GM23338 (cell line): ENCODE results near the gene KRTAP5-6. TPM values are rescaled to one million over a fixed set of nuclear protein-coding genes. Genes with fewer than 3 reads are reported as not detected.
"Not testable (repeated sequence)": the region's sequence is repeated elsewhere in the genome, so short reads cannot be mapped to it uniquely, and the experiment has no call there.

Experiments used
- ATAC-seq: fragments of 200-7000 bp; cut with Tn5 transposase; 3 replicates; pipeline ENCODE4 v1.9.1; 2020
- DNase-seq: peaks from one replicate; pipeline ENCODE4 v3.0.0-alpha.2; 2015; ENCODE audit warnings: low spot score
- H2AFZ ChIP-seq: fragments of 200-600 bp; sonication (generic); 2 replicates; pipeline ENCODE4 v1.8.0; 2016; ENCODE audit warnings: antibody characterized with exemption, mild to moderate bottlenecking, moderate library complexity
- H3F3A ChIP-seq: fragments of 200-600 bp; sonication (generic); replicated peaks from 2 replicates; pipeline ENCODE4 v1.8.0; 2017; ENCODE audit warnings: antibody characterized with exemption, mixed run types, low read depth
- H3K27ac ChIP-seq: fragments of 200-600 bp; sonication (generic); 2 replicates; pipeline ENCODE4 v1.6.1; 2016; ENCODE audit warnings: low read depth
- H3K27me3 ChIP-seq: fragments of 200-600 bp; sonication (generic); 2 replicates; pipeline ENCODE4 v1.8.0; 2016; ENCODE audit warnings: mild to moderate bottlenecking, mixed run types, moderate library complexity; ENCODE audit not compliant: insufficient read depth
- H3K36me3 ChIP-seq: fragments of 200-600 bp; sonication (generic); 2 replicates; pipeline ENCODE4 v1.8.0; 2016; ENCODE audit warnings: mild to moderate bottlenecking; ENCODE audit not compliant: insufficient read depth
- H3K4me1 ChIP-seq: fragments of 200-600 bp; sonication (generic); 2 replicates; pipeline ENCODE4 v1.8.0; 2016; ENCODE audit warnings: mild to moderate bottlenecking, moderate library complexity; ENCODE audit not compliant: insufficient read depth
- H3K4me2 ChIP-seq: fragments of 200-600 bp; sonication (generic); 2 replicates; pipeline ENCODE4 v1.7.1; 2017; ENCODE audit warnings: mixed run types
- H3K4me3 ChIP-seq: fragments of 200-600 bp; sonication (generic); 2 replicates; pipeline ENCODE4 v1.6.1; 2016; ENCODE audit warnings: mixed run types
- H3K79me2 ChIP-seq: fragments of 200-600 bp; sonication (generic); replicated peaks from 2 replicates; pipeline ENCODE4 v1.8.0; 2017; ENCODE audit warnings: mild to moderate bottlenecking; ENCODE audit not compliant: insufficient read depth
- H3K9me2 ChIP-seq: fragments of 200-600 bp; sonication (generic); 2 replicates; pipeline ENCODE4 v1.8.0; 2017; ENCODE audit not compliant: insufficient read depth
- H4K20me1 ChIP-seq: fragments of 200-600 bp; sonication (generic); replicated peaks from 2 replicates; pipeline ENCODE4 v1.8.0; 2017; ENCODE audit warnings: mild to moderate bottlenecking; ENCODE audit not compliant: insufficient read depth
- H3K27ac Mint-ChIP-seq: 2 replicates; pipeline ENCODE4 v1.8.0; 2020; ENCODE audit warnings: inconsistent platforms, mild to moderate bottlenecking, moderate library complexity, mixed read lengths
- H3K27me3 Mint-ChIP-seq: 3 replicates; pipeline ENCODE4 v1.8.0; 2022; ENCODE audit warnings: low read depth, mild to moderate bottlenecking, moderate library complexity, mixed read lengths, inconsistent platforms; ENCODE audit not compliant: insufficient read depth, poor library complexity
- H3K36me3 Mint-ChIP-seq: 3 replicates; pipeline ENCODE4 v1.8.0; 2021; ENCODE audit warnings: low read depth, mild to moderate bottlenecking, inconsistent platforms, moderate library complexity, mixed read lengths
- H3K4me1 Mint-ChIP-seq: 3 replicates; pipeline ENCODE4 v1.8.0; 2020; ENCODE audit warnings: mild to moderate bottlenecking, inconsistent platforms, mixed read lengths
- H3K4me3 Mint-ChIP-seq: 3 replicates; pipeline ENCODE4 v1.8.0; 2021; ENCODE audit warnings: moderate library complexity, mild to moderate bottlenecking, inconsistent platforms, mixed read lengths
- H3K9me3 Mint-ChIP-seq: 3 replicates; pipeline ENCODE4 v1.8.0; 2020; ENCODE audit warnings: moderate library complexity, mild to moderate bottlenecking, inconsistent platforms, mixed read lengths
- EZH2 ChIP-seq: fragments of 200-600 bp; sonication (generic); IDR thresholded peaks from one replicate; pipeline ENCODE4 v1.8.0; 2017; ENCODE audit warnings: antibody characterized with exemption, mild to moderate bottlenecking, low read depth; ENCODE audit not compliant: unreplicated experiment
- POLR2AphosphoS5 ChIP-seq: IDR thresholded peaks from 2 replicates; pipeline ENCODE4 v1.6.1; 2016; ENCODE audit warnings: antibody characterized with exemption, low read depth
- ZNF114 ChIP-seq: fragments of 250-450 bp; sonication (Bioruptor Pico); IDR thresholded peaks from 2 replicates; pipeline ENCODE4 v1.5.0; 2020; ENCODE audit warnings: mild to moderate bottlenecking, moderate library complexity
- polyA plus RNA-seq: library from polyadenylated mRNA; unstranded; fragments of >200 nt; fragmentation: Nextera tagmentation; extraction: Ambion mirVana; gene quantifications from 2 replicates; pipeline ENCODE4 v1.2.1, GENCODE V29; 2016
- total RNA-seq: library from RNA; depleted of rRNA; stranded (reverse); fragments of >200 nt; shearing (Covaris generic); gene quantifications from 2 replicates; pipeline ENCODE4 v1.2.3, GENCODE V29; 2014
- TF ChIP-seq, protein P1 (sequence below): fragments of 250-450 bp; sonication (Bioruptor Pico); IDR thresholded peaks from 2 replicates; pipeline ENCODE4 v1.5.0; 2020; ENCODE audit warnings: mild to moderate bottlenecking, moderate library complexity
- TF ChIP-seq, protein P2 (sequence below): IDR thresholded peaks from one replicate; pipeline ENCODE4 v1.6.1; 2018; ENCODE audit warnings: antibody characterized with exemption; ENCODE audit not compliant: unreplicated experiment
- TF ChIP-seq, protein P3 (sequence below): IDR thresholded peaks from 2 replicates; pipeline ENCODE4 v1.6.1; 2016; ENCODE audit warnings: antibody characterized with exemption

Gene KRTAP5-6
- total and polyA plus RNA-seq, 2 experiments from 2014 or later: not detected

DNA sequence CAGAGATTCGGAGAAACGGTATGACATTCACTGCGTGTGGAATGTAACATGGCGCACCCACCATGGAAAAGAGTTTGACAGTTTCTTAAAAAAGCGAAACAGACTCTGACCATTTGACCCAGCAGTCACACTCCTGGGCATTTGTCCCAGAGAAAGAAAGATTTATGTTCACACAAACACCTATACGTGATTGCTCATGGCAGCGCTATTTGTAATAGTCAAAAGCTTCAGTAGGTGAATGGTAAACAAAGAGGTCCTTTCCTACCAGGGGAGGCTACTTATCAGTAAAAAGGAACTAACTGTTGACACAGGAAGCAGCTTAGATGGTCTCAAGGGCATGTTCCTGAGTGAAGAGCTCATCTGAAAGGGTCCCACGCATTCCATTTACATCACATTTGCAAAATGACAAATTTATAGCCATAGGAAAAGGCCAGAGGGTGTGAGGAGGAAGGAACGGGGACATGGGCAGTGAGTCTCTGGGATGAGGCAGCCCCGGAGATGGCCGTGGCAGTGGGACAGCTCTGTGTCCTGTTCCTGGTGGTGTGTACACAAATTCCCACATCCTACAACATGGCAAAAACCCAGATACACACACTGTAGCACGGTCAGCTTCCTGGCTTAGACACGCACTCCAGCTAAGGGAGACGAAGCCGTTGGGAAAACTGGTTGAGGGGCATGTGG is 14.6 kb upstream of the KRTAP5-6 start:
- Histone ChIP-seq H3K36me3 (no peaks in the 10 kb centered on the region), H4K20me1 (no peaks in the 10 kb centered on the region), H2AFZ (peak overlapping the region; percentile 18; the same call in 1 of the 2 replicates), H3K27me3 (no peaks in the 10 kb centered on the region), H3K9me2 (no peaks in the 10 kb centered on the region), H3K79me2 (no peaks in the 10 kb centered on the region), H3K4me2 (no peak overlapping the region), H3F3A (no peaks in the 10 kb centered on the region), H3K4me1 (no peaks in the 10 kb centered on the region), H3K4me3 (no peak overlapping the region), H3K27ac (no peak overlapping the region)
- TF ChIP-seq POLR2AphosphoS5 (no peak), EZH2 (no peak), ZNF114 (CRISPR knock-in tag) (no peak)
- TF ChIP-seq, protein P1, sequence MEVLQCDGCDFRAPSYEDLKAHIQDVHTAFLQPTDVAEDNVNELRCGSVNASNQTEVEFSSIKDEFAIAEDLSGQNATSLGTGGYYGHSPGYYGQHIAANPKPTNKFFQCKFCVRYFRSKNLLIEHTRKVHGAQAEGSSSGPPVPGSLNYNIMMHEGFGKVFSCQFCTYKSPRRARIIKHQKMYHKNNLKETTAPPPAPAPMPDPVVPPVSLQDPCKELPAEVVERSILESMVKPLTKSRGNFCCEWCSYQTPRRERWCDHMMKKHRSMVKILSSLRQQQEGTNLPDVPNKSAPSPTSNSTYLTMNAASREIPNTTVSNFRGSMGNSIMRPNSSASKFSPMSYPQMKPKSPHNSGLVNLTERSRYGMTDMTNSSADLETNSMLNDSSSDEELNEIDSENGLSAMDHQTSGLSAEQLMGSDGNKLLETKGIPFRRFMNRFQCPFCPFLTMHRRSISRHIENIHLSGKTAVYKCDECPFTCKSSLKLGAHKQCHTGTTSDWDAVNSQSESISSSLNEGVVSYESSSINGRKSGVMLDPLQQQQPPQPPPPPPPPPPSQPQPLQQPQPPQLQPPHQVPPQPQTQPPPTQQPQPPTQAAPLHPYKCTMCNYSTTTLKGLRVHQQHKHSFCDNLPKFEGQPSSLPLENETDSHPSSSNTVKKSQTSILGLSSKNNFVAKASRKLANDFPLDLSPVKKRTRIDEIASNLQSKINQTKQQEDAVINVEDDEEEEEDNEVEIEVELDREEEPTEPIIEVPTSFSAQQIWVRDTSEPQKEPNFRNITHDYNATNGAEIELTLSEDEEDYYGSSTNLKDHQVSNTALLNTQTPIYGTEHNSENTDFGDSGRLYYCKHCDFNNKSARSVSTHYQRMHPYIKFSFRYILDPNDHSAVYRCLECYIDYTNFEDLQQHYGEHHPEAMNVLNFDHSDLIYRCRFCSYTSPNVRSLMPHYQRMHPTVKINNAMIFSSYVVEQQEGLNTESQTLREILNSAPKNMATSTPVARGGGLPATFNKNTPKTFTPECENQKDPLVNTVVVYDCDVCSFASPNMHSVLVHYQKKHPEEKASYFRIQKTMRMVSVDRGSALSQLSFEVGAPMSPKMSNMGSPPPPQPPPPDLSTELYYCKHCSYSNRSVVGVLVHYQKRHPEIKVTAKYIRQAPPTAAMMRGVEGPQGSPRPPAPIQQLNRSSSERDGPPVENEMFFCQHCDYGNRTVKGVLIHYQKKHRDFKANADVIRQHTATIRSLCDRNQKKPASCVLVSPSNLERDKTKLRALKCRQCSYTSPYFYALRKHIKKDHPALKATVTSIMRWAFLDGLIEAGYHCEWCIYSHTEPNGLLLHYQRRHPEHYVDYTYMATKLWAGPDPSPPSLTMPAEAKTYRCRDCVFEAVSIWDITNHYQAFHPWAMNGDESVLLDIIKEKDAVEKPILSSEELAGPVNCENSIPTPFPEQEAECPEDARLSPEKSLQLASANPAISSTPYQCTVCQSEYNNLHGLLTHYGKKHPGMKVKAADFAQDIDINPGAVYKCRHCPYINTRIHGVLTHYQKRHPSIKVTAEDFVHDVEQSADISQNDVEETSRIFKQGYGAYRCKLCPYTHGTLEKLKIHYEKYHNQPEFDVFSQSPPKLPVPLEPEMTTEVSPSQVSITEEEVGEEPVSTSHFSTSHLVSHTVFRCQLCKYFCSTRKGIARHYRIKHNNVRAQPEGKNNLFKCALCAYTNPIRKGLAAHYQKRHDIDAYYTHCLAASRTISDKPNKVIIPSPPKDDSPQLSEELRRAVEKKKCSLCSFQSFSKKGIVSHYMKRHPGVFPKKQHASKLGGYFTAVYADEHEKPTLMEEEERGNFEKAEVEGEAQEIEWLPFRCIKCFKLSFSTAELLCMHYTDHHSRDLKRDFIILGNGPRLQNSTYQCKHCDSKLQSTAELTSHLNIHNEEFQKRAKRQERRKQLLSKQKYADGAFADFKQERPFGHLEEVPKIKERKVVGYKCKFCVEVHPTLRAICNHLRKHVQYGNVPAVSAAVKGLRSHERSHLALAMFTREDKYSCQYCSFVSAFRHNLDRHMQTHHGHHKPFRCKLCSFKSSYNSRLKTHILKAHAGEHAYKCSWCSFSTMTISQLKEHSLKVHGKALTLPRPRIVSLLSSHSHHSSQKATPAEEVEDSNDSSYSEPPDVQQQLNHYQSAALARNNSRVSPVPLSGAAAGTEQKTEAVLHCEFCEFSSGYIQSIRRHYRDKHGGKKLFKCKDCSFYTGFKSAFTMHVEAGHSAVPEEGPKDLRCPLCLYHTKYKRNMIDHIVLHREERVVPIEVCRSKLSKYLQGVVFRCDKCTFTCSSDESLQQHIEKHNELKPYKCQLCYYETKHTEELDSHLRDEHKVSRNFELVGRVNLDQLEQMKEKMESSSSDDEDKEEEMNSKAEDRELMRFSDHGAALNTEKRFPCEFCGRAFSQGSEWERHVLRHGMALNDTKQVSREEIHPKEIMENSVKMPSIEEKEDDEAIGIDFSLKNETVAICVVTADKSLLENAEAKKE (CRISPR knock-in tag): no peak
- TF ChIP-seq, protein P2, sequence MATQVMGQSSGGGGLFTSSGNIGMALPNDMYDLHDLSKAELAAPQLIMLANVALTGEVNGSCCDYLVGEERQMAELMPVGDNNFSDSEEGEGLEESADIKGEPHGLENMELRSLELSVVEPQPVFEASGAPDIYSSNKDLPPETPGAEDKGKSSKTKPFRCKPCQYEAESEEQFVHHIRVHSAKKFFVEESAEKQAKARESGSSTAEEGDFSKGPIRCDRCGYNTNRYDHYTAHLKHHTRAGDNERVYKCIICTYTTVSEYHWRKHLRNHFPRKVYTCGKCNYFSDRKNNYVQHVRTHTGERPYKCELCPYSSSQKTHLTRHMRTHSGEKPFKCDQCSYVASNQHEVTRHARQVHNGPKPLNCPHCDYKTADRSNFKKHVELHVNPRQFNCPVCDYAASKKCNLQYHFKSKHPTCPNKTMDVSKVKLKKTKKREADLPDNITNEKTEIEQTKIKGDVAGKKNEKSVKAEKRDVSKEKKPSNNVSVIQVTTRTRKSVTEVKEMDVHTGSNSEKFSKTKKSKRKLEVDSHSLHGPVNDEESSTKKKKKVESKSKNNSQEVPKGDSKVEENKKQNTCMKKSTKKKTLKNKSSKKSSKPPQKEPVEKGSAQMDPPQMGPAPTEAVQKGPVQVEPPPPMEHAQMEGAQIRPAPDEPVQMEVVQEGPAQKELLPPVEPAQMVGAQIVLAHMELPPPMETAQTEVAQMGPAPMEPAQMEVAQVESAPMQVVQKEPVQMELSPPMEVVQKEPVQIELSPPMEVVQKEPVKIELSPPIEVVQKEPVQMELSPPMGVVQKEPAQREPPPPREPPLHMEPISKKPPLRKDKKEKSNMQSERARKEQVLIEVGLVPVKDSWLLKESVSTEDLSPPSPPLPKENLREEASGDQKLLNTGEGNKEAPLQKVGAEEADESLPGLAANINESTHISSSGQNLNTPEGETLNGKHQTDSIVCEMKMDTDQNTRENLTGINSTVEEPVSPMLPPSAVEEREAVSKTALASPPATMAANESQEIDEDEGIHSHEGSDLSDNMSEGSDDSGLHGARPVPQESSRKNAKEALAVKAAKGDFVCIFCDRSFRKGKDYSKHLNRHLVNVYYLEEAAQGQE: no peak
- TF ChIP-seq, protein P3, sequence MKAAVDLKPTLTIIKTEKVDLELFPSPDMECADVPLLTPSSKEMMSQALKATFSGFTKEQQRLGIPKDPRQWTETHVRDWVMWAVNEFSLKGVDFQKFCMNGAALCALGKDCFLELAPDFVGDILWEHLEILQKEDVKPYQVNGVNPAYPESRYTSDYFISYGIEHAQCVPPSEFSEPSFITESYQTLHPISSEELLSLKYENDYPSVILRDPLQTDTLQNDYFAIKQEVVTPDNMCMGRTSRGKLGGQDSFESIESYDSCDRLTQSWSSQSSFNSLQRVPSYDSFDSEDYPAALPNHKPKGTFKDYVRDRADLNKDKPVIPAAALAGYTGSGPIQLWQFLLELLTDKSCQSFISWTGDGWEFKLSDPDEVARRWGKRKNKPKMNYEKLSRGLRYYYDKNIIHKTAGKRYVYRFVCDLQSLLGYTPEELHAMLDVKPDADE: no peak
- Mint-ChIP-seq H3K4me1 (no peaks in the 10 kb centered on the region), H3K27me3 (peaks cover 6% of the 10 kb centered on the region), H3K27ac (no peak overlapping the region), H3K36me3 (no peaks in the 10 kb centered on the region), H3K4me3 (no peak overlapping the region), H3K9me3 (no peaks in the 10 kb centered on the region)
- ATAC-seq (no peak), DNase-seq (no peak)

DNA sequence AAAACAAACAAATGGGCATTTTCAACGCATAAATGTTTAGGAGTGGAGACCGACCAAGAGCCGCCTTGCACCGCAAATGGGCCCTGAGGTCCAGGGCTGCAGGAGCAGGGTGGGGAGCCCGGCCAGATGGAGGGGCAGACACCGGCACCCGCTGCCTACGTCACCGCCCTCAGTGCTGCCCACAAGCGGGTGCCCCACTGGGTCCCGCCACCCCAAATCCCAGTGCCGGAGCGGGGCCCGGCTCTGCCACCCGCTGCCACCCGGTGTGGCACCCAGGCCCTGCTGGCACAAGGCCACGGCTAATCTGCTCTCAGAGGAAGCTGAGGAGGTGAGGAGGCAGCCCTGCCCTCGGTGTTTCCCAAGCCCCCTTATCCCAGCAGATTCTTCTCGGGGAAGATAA is 13.8 kb upstream of the KRTAP5-6 start:
- not testable (repeated sequence) for H3K4me2 ChIP-seq, H3K4me3 ChIP-seq

More for the DNA sequence above, 13.8 kb upstream of the KRTAP5-6 start:
- H3K27ac Mint-ChIP-seq, H4K20me1 ChIP-seq, H3F3A ChIP-seq, DNase-seq, H3K36me3 ChIP-seq, H3K36me3 Mint-ChIP-seq, H3K79me2 ChIP-seq, H3K4me1 ChIP-seq, H3K4me1 Mint-ChIP-seq, H3K9me3 Mint-ChIP-seq, H3K9me2 ChIP-seq, H3K27me3 ChIP-seq, H3K27me3 Mint-ChIP-seq, ATAC-seq, H3K4me3 Mint-ChIP-seq, H3K27ac ChIP-seq, H2AFZ ChIP-seq: not testable (repeated sequence)
